HG03175 (cell line): ENCODE results near the gene UBAP2L.
A peak's percentile ranks its signal among the peaks of the same experiment; 100 is the strongest.

ENCODE experiments used
- ATAC-seq: cut with Tn5 transposase; IDR thresholded peaks from one replicate; pipeline ENCODE4 v1.9.1; 2021; ENCODE audit warnings: mild to moderate bottlenecking, moderate library complexity; ENCODE audit not compliant: unreplicated experiment

Gene UBAP2L, protein sequence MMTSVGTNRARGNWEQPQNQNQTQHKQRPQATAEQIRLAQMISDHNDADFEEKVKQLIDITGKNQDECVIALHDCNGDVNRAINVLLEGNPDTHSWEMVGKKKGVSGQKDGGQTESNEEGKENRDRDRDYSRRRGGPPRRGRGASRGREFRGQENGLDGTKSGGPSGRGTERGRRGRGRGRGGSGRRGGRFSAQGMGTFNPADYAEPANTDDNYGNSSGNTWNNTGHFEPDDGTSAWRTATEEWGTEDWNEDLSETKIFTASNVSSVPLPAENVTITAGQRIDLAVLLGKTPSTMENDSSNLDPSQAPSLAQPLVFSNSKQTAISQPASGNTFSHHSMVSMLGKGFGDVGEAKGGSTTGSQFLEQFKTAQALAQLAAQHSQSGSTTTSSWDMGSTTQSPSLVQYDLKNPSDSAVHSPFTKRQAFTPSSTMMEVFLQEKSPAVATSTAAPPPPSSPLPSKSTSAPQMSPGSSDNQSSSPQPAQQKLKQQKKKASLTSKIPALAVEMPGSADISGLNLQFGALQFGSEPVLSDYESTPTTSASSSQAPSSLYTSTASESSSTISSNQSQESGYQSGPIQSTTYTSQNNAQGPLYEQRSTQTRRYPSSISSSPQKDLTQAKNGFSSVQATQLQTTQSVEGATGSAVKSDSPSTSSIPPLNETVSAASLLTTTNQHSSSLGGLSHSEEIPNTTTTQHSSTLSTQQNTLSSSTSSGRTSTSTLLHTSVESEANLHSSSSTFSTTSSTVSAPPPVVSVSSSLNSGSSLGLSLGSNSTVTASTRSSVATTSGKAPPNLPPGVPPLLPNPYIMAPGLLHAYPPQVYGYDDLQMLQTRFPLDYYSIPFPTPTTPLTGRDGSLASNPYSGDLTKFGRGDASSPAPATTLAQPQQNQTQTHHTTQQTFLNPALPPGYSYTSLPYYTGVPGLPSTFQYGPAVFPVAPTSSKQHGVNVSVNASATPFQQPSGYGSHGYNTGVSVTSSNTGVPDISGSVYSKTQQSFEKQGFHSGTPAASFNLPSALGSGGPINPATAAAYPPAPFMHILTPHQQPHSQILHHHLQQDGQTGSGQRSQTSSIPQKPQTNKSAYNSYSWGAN

DNA sequence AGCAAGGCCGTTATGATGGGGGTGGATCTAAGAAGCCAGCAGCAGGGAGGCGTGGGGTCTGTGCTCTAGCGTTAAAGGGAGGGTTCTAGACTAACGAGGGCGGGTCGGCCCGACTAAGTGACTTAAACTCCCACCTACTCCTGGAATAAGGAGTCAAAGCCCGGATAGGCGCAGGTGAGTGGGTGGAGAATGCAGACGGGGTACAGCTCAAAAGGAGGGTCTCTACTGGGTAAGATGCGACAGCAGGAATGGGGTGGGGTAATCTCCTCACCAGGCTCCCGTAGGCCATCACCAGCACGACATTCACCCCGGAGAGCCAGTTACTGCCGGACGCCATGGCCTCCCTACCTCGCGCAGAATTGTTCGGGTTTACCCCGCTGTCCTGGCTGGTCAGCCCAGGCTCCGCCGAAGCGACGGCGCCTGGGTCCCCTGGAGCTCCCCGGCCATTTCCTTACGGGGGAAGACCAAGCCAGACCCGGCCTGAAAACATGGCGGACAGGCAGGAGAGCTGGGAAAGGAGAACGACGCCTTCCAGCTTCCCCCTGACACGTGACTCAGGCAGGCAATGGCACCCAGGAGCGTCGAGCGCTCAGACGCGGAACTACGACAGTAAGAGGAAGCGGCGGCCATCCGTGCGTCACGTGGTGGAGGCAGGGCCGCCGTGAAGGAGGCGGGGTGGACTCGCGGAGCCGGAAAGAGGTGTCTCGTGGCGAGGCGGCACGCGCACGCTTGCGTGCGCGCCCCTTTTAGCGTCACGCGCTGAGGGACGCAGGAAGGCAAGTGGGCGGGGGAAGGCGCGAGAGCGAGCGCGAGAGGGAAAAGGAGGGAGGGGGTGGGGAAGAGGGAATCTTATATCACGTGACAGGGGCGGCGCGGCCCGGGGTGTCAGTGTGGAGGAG is at the start of gene UBAP2L:
Gene UBAP2L, plus strand, starts transcription at position 885 of the 899 bp plus-strand sequence. CDS start 4,169 bp downstream, outside the sequence.
- peak; percentile 90 for ATAC-seq

DNA sequence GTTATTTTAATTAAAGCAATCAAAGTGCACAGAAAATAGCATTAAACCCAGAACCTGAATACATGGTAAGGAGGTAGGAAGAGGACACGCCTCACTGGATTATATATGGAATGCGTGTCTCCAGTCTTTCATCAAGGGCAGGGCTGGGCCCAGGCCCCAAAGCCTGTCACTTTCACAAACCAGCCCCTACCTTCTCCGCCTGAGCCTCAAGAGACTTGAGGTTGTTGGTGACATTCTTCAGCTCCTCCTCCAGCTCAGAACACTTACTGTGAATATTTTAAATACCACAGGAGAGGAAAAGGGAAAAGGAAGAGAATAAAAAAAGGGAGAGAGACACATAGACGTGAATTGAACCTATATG is 49.6 kb upstream of the UBAP2L start:
- ATAC-seq, result no peak

DNA sequence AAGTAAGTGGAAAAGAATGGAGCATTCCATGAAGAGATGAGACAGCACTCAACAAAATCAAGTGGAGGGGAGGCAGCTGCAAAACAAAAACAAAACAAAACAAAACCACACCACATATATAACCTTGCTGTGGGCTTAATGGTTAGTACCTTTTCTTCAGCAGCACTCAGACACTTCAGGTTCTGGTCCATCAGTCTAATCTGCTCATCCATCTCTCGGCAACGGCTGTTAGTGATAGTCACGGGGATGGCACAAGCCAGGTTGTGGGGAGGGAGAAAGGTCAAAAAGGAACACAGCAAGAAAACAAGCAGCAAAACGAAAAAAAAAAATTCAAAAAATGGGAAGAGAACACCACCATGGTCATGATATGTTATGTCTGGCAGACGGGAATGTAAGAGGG is 48.9 kb upstream of the UBAP2L start:
- no peak for ATAC-seq

DNA sequence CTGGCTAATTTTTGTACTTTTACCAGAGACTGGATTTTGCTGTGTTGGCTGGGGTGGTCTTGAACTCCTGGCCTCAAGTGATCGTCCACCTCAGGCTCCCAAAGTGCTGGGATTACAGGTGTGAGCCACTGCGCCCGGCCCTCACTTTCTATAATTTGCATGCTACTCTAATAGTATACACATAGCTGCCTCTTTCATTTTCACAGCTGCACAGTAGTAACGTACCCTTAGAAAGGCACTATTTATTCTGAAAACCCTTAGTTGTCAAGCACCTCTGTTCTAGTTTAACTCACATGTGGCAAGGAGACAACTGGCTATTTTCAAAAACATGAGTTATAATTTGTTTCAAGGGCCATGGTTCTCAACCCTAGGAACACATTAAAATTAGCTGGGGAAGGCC is 46.1 kb upstream of the UBAP2L start:
- ATAC-seq, result no peak

DNA sequence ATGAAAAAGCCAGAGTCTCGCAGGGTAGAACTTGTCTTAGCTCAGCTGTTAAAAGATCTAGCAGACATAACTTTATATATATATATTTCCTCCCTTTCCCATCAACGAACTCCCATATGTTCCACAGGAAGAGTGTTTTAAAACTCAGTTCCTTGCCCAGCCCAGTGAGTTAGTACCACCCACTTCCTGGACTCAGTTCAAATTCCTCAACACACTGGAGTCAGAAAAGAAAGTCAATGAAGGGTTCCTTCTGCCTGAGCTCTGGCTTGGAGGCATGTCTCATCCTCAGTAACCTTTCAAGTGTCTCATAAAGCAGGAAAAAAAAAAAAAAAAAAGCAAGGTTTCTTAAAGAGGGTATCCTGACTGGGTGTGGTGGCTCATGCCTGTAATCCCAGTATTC is 44.4 kb upstream of the UBAP2L start:
- no peak for ATAC-seq

GRCh38 chr1:154178013-154178412 is 42.7 kb upstream of the UBAP2L start:
- no peak for ATAC-seq

DNA sequence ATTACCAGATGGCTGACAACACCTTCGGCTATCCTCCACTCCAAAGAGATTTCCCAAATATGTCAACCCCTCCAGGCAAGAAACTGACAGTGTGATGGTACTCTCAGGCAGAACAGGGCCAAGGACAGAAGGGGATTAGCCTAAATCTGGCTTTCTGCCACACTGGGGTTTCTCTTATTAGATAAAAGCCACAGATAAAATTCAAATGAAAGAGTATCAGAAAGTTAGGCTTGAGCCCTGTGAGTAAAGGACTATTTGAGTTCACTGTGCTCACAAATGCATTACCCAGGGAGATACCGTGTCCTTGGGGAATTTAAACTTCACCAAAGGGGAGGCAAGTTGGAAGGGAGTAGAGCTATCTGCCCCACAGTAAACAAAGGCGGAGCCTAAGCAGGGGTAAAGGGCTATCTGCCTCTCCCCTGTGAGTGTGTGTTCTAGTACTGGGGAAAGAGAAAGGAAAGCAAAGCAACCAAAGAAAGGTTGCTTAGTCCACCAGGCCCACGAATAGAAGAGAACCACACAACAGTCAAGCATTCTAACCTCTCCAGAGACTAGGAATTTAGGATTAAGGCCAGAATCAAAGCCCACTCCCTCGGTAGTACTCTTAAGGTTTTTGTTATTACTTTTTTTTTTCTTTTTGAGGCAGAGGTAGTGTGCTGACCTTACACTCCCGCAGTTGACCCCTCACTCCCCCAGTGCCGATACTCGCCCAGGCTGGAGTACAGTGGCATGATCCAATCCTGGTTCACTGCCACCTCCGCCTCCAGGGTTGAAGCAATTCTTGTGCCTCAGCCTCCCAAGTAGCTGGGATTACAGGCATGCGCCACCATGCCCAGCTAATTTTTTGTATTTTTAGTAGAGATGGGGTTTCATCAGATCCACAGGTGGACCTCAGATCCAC is 41.6 kb upstream of the UBAP2L start:
- no peak for ATAC-seq

GRCh38 chr1:154179946-154180687 is 40.6 kb upstream of the UBAP2L start:
- ATAC-seq, result no peak

- peak; percentile 46 for ATAC-seq
Observed at GRCh38 chr1:154181944-154182343, 38.8 kb upstream of the UBAP2L start.

GRCh38 chr1:154182344-154183045 is 38.3 kb upstream of the UBAP2L start:
- ATAC-seq, result peak; percentile 28

GRCh38 chr1:154183046-154183915 is 37.5 kb upstream of the UBAP2L start:
- peak; percentile 79 for ATAC-seq

- ATAC-seq, result no peak
Observed at GRCh38 chr1:154186177-154186576, 34.6 kb upstream of the UBAP2L start.

GRCh38 chr1:154186852-154187501 is 33.8 kb upstream of the UBAP2L start:
- no peak for ATAC-seq

GRCh38 chr1:154190550-154190949 is 30.2 kb upstream of the UBAP2L start:
- no peak for ATAC-seq

- no peak for ATAC-seq
Observed at GRCh38 chr1:154191990-154192461, 28.7 kb upstream of the UBAP2L start, which contains the start of gene TPM3. TPM3 (minus strand) TSS chr1:154192100; CDS start chr1:154192018, 82 bp downstream.

GRCh38 chr1:154192476-154192875 is 28.3 kb upstream of the UBAP2L start:
- no peak for ATAC-seq
